Measurements from ENCODE around the gene SPEM3. TPM values are rescaled to one million over a fixed set of nuclear protein-coding genes. Genes with fewer than 3 reads are reported as not detected.

Gene SPEM3
- total and polyA plus RNA-seq, 4 donors, result not detected

GRCh38 chr17:7439462-7440112, 10.9 kb downstream of the SPEM3 start, which contains the start of gene FGF11:
TSS of gene FGF11 (plus strand) at chr17:7439512. CDS start at chr17:7439621, 109 bp downstream.
- no peak for DNase-seq

DNA sequence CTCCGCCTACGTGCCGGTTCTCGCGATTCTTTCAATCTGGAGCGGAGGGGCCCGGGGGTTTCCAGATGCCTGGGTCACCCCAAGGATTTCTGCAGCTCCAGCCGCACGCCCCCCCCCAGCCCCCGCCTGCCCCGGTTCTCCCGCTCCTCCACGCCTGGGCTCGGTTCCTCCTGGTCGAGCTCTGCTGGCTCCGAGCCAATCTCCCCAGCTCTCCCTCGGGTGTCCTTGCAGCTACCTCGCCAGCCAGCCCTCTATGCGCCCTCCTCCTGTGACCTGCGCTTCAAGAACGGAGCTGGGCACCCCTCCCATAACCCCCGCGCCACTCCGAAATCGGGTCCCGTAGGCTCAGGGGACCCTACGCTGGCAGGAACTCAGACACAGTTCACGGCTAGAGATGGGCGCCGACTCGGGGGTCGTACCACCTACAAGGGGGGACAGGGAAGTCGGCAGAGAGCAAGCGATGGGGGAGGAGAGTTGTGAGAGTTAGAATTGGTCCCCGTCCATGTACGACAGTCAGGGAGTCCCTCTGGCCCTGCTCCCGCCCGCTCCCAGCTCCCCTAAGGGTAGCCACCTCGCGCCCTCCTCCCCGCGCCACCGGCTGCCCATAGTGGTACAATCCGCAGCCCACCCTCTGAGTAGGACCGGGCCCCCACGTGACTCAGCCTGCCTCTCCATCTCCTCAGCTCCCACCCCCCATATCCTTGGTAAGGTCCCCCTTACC, 11.6 kb downstream of the SPEM3 start:
- DNase-seq (peak; percentile 51 to 61 (median 60)), ATAC-seq (ENCODE audit: insufficient read depth, low FRiP score) (no peak)
- Histone ChIP-seq H3K9me3 (ENCODE audit: control insufficient read depth in 4 of 4, insufficient read depth in 3 of 4, low read length in 3 of 4) (no peaks in the 10 kb centered on the region), H3K27me3 (ENCODE audit: control insufficient read depth in 3 of 3, insufficient read depth in 3 of 3, low read length in 2 of 3) (peaks cover 0 to 43% (median 42%) of the 10 kb centered on the region in 3 donors), H3K36me3 (ENCODE audit: control insufficient read depth in 4 of 4, insufficient read depth in 4 of 4, low read length in 4 of 4) (no peaks in the 10 kb centered on the region), H3K9ac (ENCODE audit: insufficient read depth in 1 of 2, low read length in 2 of 2) (no peak overlapping the region), H3K27ac (ENCODE audit: low read depth in 1 of 2, low read length in 1 of 2) (no peak overlapping the region), H3K4me3 (no peak overlapping the region), H3K4me1 (ENCODE audit: control insufficient read depth in 5 of 5, insufficient read depth in 5 of 5, low read length in 5 of 5) (peaks cover 0 to 38% (median 16%) of the 10 kb centered on the region in 5 donors)
- 0 to 4% methylated on average over 39 to 46 of the region's 46 CpGs for WGBS, 2 donors
- TF ChIP-seq CTCF (IDR thresholded peaks at IDR 0.05; ENCODE audit: control extremely low read depth, extremely low read depth), result no peak

More at GRCh38 chr17:7439462-7440112, 10.9 kb downstream of the SPEM3 start, which contains the start of gene FGF11:
- Histone ChIP-seq H3K4me1 (ENCODE audit: control insufficient read depth in 5 of 5, insufficient read depth in 5 of 5, low read length in 5 of 5) (peaks cover 0 to 36% (median 16%) of the 10 kb centered on the region in 5 donors), H3K27me3 (ENCODE audit: control insufficient read depth in 3 of 3, insufficient read depth in 3 of 3, low read length in 2 of 3) (peaks cover 0 to 49% (median 38%) of the 10 kb centered on the region in 3 donors), H3K9me3 (ENCODE audit: control insufficient read depth in 4 of 4, insufficient read depth in 3 of 4, low read length in 3 of 4) (no peaks in the 10 kb centered on the region), H3K4me3 (no peak within 1 kb of the TSS), H3K9ac (ENCODE audit: insufficient read depth in 1 of 2, low read length in 2 of 2) (no peak within 1 kb of the TSS), H3K27ac (ENCODE audit: low read depth in 1 of 2, low read length in 1 of 2) (no peak within 1 kb of the TSS), H3K36me3 (ENCODE audit: control insufficient read depth in 4 of 4, insufficient read depth in 4 of 4, low read length in 4 of 4) (no peaks in the 10 kb centered on the region)
- no peak for TF ChIP-seq CTCF (IDR thresholded peaks at IDR 0.05; ENCODE audit: control extremely low read depth, extremely low read depth)
- 2 to 4% methylated on average over 38 to 50 of the region's 50 CpGs for WGBS, 2 donors
- ATAC-seq (ENCODE audit: insufficient read depth, low FRiP score), result no peak

GRCh38 chr17:7440834-7441195, 12.2 kb downstream of the SPEM3 start:
- ATAC-seq (ENCODE audit: insufficient read depth, low FRiP score) (no peak), DNase-seq (peak in 2 of 3 donors; percentile 35 to 46)
- no peaks in the 10 kb centered on the region for H3K9me3 ChIP-seq (ENCODE audit: control insufficient read depth in 4 of 4, insufficient read depth in 3 of 4, low read length in 3 of 4)
- peaks cover 0 to 36% (median 16%) of the 10 kb centered on the region in 5 donors for H3K4me1 ChIP-seq (ENCODE audit: control insufficient read depth in 5 of 5, insufficient read depth in 5 of 5, low read length in 5 of 5)
- H3K27me3 ChIP-seq (ENCODE audit: control insufficient read depth in 3 of 3, insufficient read depth in 3 of 3, low read length in 2 of 3), result peaks cover 0 to 42% (median 42%) of the 10 kb centered on the region in 3 donors
- no peak overlapping the region for H3K4me3 ChIP-seq
- H3K36me3 ChIP-seq (ENCODE audit: control insufficient read depth in 4 of 4, insufficient read depth in 4 of 4, low read length in 4 of 4), result no peaks in the 10 kb centered on the region
- H3K9ac ChIP-seq (ENCODE audit: insufficient read depth in 1 of 2, low read length in 2 of 2), result no peak overlapping the region
- WGBS, 2 donors, result 5 to 15% methylated on average over 12 of the region's 12 CpGs
- H3K27ac ChIP-seq (ENCODE audit: low read depth in 1 of 2, low read length in 1 of 2), result no peak overlapping the region
- no peak for TF ChIP-seq CTCF (IDR thresholded peaks at IDR 0.05; ENCODE audit: control extremely low read depth, extremely low read depth)

Measured in lung (tissue), 12 donors.